Stimulated activated CD4-positive, alpha-beta T cell treated with anti-CD3 and anti-CD28 coated beads, Interleukin-2, amount 100 ng/mL, for 48 hours (primary cell): ENCODE measurements around the gene TCERG1.
"Not testable (repeated sequence)": the region's sequence is repeated elsewhere in the genome, so short reads cannot be mapped to it uniquely, and the experiment has no call there.

Experiments
- DNase-seq, 2 donors: peaks; one replicate each; pipeline ENCODE4 v3.0.0-alpha.2; 2020

Gene TCERG1

DNA sequence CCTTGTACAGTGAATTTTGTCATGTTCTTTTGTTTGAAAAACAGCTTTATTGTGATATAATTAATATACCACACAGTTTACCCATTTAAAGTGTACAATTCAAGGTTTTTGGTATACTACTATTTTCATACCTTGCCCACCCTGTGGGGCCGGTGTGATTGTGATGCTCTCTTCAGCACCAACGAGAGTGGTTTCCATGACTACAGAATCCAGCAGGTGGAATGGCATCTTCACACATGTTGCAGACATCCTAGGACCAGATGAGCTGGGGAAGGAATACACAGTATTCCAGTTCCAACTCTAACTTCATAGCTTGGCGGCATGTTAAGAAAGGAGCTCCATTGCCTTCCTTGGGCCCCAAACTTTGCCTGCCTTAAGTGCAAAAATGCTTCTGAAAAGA lies 76.6 kb downstream of the TCERG1 start:
- DNase-seq: no peak

DNA sequence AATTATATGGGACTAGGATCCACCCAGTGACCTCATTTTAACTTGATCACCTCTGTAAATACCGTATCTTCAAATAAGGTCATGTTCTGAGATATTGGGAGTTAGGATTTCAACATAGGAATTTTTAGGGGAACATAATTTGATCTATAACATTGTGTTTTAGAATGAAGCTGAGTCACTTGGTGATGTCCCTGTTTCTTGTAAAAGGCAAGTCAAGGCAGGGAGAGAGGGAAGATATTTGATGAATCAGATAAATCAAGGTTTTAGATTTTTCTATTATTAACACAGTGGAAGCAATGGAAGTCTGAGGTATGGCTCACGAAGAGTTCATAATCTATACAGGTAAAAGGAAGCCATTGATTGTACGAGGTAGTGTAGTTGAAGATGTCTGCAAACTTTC lies 80.7 kb downstream of the TCERG1 start:
- DNase-seq: no peak

DNA sequence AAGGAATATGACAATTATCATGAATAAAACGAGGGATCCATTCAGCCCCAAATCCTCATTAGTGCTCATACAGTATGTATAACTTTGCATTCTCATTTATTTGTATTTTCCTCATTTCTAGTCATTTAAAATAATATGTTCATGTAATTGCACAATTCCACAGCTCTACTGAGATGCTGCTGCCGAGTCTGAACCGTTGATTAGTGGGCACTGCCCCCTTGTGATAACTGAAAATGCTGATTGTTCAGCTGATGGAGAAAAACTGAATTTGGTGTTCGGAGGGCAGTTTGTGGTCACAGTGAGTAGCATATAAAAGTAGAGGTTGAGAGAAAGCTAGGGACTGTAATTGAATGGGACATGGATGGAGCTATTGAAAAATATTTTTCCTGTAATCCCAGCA lies 81.1 kb downstream of the TCERG1 start:
- DNase-seq: no peak

DNA sequence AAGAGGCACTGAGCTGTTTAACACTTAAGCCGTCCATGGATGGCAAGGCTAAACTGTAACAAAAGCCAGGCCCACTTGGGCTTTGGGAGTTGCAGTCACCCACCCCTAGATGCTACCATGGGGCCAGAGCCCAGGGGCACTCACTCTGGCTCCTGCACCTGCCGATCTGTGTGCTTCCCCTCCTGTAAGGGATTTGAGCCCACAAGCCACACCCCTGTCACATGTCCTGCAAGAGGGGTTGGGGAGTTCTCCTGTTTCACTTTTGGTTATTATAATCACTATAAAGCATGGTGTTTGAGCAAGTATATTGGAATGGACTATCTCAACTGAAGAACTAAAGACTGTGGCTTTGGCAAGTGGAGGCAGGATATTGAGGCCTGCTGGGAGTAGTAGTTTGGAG lies 82.9 kb downstream of the TCERG1 start:
- DNase-seq: no peak

DNA sequence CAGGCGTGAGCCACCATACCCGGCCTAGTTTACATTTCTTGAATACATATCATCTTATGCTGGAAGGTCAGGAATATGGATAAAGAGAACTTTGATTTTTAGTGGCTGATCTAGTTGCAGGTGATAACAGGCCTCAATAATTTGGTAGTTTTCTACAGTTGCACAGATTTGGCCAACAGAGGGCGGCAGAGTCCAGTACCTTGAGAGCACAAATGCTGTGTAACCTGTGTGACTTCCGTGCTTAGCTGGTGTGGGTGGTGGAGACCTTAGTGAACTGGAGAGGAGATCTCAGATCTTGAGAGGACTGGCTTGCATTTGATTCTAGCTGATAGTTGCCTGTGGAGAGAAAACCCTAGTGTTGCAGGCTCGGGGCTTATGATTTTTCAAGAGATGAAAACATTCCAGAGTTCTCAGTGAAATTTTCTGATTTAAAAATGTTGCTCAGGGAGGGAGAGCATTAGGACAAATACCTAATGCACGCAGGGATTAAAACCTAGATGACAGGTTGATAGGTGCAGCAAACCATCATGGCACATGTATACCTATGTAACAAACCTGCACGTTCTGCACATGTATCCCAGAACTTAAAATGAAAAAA lies 86.2 kb downstream of the TCERG1 start:
- peak; percentile 71 to 74 for DNase-seq

DNA sequence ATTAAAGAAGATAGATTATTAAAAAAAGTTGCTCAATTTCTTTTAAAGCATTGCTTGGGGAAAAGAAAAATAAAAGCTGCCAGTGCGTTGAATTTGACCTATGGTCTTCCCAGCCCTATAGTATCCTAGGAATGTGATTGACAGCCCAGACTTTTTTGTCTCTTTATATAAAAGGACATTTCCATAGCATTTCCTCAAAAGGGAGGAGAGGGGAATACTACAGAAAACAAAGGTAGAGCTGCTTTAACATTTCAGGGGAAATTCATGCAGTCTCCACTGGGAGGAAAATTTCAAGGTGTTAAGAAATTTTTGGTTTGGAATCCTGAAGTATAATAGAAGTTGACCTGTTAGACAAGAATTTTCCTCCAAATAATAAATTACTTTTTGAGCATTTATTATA lies 86.7 kb downstream of the TCERG1 start:
- DNase-seq: no peak

DNA sequence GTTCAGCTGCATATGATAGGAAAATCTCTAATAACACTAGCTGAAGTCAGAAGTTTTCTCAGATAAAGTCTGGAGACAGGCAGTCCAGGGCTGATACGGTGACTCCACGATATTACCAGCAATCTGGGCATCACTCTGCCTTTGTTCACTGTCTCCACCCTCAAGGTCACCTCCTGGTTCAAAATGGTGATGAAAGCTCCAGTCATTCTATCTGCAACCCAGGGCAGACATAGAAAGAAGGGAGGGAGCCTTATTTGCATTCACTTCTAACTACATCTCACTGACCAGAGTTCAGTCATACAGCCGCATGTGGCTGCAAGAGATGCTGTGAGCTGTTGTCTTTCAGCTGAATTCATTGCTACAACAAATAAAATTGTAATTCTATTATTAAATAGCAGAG lies 91.3 kb downstream of the TCERG1 start:
- DNase-seq: no peak

DNA sequence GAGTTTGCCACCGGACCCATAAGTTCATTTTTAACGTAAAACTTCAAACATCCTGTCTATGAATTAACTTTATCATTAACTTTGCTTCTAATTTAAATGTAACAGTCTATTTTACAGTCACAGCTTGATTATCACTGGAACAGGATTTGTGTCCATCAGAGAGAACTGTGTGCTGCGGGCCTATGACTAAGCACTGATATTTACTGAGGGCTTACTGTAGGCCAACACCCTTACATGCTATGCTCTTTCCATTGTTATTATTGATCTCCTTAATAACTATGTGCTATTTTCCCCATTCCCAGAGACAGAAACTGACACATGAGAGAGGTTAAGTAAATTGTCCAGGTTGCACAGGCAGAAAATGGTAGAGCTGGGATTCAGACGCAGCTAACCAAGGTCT lies 92.8 kb downstream of the TCERG1 start:
- DNase-seq: no peak

DNA sequence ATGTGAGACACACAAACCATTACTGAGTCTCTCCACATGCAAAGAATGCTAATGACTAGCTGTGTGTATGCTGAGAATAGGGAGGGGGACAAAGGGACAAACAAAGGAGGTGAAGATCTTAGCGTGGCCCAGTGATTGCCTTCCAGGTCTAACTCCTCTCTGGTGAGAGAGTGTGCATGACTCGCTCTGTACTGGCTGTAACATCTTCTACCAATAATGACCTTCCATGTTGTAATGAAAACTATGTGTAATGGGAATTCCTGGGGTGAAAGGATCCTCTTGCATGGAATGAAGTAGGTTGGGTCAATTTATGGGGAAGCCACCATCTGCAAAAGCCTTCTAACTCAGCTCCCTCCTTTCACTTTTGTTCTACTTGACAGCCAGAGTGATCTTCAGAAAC lies 93.3 kb downstream of the TCERG1 start:
- no peak for DNase-seq

DNA sequence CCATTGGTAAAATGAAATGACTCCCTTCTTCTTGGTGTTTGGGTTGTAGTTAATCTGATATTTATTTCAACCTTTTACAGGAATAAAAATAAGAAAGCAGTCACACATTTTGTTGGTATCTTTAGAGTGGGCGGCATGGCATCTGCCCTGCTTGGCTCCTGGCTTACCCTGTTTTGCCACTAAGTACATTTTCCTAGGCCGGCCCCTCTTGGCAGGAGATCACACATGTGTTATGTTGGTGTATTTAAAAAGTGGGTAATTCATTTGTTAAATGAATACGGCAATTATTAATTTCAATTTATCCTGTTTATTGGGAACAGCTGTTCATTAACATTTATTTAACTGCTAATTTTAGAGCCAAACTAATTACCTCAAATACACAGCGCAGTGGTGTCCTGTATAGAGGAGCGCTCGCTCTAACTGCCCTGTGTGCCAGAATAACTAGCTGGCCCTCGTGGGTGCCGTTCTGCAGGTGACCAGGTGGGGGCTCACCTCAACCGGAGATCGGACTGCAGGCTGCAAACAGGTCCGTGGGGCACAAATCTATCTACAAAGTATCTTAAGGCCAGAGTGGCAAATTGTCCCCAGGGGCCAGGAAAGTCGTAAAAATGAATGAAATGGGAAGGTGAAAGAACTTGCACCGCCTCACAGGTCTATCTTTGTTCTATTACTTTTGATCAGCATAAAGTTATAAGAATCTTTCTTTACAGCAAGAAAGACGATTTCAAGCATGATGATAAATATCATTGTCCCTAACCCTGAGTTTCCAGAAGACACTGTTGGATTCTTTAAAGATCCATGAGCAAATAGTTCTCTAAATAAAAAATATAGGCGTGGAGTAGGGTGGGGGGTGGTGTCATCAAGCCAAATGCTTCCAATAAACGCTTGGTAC lies 95.1 kb downstream of the TCERG1 start:
- DNase-seq: peak; percentile 69 to 71

DNA sequence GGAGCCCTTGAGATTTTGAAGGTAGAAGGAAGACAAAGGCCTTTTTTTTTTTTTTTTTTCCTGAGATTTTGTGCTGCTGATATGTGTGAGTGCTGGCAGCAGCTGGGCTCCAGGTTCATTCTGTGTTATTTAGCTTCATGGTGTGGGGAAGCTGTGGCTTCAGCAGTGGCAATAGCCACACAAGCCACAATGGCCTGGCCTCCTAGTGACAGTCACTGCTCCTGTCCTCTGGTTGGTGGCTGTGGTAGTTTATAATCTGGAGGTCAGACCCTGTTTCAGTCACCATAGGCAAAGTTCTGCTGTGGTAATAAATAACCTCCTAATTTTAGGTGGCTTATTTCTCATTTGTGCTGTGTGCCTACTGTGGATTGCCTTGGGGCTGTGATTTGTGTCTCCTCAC lies 97.1 kb downstream of the TCERG1 start:
- DNase-seq: no peak

DNA sequence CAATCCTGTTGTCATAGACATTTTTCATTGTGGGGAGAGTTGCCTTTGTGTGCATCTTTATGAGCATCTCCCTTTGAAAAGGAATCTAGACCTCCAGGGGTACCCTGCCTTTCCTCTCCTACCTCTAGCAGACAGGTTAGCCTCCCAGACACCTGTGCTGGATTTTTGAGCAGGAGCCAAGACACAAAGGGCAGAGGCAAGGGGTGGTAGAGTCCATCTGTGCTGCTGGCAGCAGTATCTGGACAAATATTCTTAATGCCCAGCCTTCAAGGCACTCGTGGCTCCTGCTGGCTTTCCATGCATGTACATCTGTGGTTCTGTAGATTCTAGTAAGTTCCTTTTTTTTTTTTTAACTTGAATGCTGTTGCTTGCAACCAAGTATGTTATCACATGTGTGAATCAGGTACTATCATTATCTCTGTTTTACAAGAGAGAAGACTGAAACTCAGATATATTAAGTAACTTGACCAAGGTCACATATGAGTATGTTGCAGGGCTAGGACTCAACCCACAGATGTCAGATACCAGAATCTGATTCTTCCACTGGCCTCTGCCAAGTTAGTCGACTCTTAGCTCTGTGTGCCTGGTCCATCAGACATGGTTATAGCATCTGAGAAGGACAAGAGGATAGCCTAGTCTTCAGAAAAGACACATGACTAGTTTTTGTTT lies 101.8 kb downstream of the TCERG1 start:
- DNase-seq: no peak

DNA sequence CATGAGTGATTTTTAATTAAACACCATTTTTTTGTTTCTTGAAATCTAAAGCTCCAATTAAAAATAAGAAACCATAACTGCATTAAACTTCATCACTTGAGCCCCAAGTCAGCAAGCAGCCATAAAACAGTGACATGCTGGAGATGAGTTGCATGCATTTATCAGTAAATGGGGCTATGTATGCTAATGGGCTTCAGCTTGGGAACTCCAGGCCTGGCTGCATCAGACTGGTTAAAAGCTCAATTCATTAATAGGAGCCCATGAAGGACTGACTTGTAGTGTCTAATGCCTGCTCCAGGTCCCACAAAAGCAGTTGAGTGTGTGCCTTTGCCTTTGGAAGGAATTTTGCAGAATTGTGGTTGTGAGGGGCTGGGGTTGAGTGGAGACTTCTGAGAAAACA lies 102.5 kb downstream of the TCERG1 start:
- no peak for DNase-seq

DNA sequence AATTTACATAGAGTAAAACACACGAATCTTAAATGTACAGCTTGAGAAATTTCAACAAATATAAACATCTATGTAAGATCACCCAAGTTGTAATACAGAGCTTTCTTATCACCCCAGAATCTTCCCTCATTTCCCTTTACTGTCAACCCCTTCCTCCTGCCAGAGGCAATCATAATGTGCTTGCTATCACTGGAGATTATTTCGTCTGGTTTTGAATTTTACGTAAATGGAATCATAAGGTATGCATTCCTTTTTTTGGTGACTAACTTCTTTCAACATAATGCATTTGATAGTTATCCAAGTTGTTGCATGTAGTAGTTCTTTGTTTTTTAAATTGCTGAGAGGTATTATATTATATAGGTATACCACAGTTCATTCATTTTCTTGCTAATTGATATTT lies 106.3 kb downstream of the TCERG1 start:
- no peak for DNase-seq

DNA sequence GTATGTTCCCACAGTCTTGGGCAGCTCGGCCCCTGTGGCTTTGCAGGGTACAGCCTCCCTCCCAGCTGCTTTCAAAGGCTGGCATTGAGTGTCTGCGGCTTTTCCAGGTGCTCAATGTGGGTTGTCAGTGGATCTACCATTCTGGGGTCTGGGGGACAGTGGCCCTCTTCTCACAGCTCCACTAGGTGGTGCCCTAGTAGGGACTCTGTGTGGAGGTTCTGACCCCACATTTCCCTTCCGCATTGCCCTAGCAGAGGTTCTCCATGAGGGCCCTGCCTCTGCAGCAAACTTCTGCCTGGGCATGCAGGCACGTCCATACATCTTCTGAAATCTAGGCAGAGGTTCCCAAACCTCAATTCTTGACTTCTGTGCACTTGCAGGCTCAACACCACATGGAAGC lies 109.8 kb downstream of the TCERG1 start:
- not testable (repeated sequence) for DNase-seq

DNA sequence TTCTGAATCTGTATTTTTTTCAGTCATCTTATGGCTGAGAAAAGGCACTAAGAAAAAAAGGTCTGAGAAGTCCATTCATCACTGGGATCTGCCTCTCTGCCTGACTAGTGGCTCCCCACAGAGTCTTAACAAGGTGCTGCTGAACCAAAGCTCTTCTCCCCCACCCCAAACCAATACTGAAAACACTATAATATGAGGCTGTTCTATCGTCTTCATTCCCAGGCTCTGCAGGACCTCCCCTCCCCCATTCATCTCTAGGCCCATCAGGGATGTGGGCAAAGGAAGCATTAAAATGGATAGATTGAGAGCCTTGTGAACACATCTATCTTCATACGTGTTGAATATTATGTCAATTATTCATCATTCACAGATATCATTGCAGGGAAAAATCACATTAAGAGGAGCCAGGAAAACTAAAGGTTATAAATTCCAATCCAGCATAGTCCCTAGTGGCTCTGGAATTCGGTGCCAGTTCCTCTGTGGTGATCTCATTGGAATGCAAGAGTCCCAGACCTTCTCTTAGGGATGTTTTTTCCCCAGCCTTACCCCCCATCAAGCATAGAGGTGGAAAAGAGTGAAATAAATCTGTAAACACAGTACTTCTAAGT lies 113.2 kb downstream of the TCERG1 start:
- DNase-seq: no peak
